ENCODE results near the gene TBC1D23. TPM values are rescaled to one million over a fixed set of nuclear protein-coding genes. Genes with fewer than 3 reads are reported as not detected.

The TBC1D23 gene
- total and polyA plus RNA-seq, 9 of the 15 experiments (the other 6 are each of a cell fraction or from before 2014, with no cell fraction given): 23.4 to 85.8 (median 43.7) TPM

GRCh38 chr3:100225883-100226282, 34.9 kb upstream of the TBC1D23 start:
- Histone ChIP-seq H3K9me3 (replicated peaks; ENCODE audit: control insufficient read depth, insufficient read depth, low read depth, low read length) (0 out of 2 replicates have a peak, but pooled peaks cover 1% of the 10 kb centered on the region), H3K27ac (ENCODE audit: extremely low read depth, low read depth, low read length) (no peak overlapping the region), H2AFZ (ENCODE audit: low read depth, low read length) (peak overlapping the region; percentile 39; the same call in 1 of the 2 replicates), H3K4me1 (replicated peaks in 1 of 2; ENCODE audit: control insufficient read depth in 2 of 2, insufficient read depth in 2 of 2, low read length in 2 of 2) (peaks cover 4 to 11% of the 10 kb centered on the region in 2 experiments; a peak in 3 of 5 replicates), H3K27me3 (ENCODE audit: control insufficient read depth in 2 of 2, insufficient read depth in 2 of 2, low read length in 2 of 2) (no peaks in the 10 kb centered on the region), H3K4me2 (ENCODE audit: insufficient read depth, low read length) (no peak overlapping the region), H3K9ac (ENCODE audit: insufficient read depth in 1 of 2, low read depth in 2 of 2, low read length in 2 of 2) (no peak overlapping the region), H3K36me3 (ENCODE audit: control insufficient read depth, insufficient read depth, low read length) (no peaks in the 10 kb centered on the region), H3K79me2 (ENCODE audit: control insufficient read depth, insufficient read depth, low read length) (no peaks in the 10 kb centered on the region), H3K4me3 (no peak overlapping the region), H3K9me1 (ENCODE audit: control insufficient read depth, insufficient read depth, low read length) (no peaks in the 10 kb centered on the region), H4K20me1 (replicated peaks; ENCODE audit: control insufficient read depth, insufficient read depth, low read length) (no peaks in the 10 kb centered on the region)
- DNase-seq (ENCODE audit: extremely low read depth in 1 of 4, low spot score in 3 of 4) (no peak), FAIRE-seq (no peak), ATAC-seq (no peak)
- ChIA-PET CTCF (ENCODE audit: low intra/inter-chr PET ratio) (no interaction called here), POLR2A (interaction anchor here (0.6 kb wide), 1 partner anchor 31 kb away, joined by 3 read pairs; no protein-coding TSS in a partner anchor)
- in situ Hi-C loops (cut with MboI): no loop called here
- WGBS (ENCODE audit: insufficient coverage, low coverage, missing lambda C conversion rate): 75% methylated on average over 8 of the region's 8 CpGs
- no TSS peak for BruUV-seq (replicated peaks)
- intact Hi-C loops (cut with micrococcal nuclease): no loop called here
- TF ChIP-seq CREB1 (IDR thresholded peaks at IDR 0.05) (no peak), CREB1 (CRISPR knock-in tag; IDR thresholded peaks at IDR 0.05) (no peak), RUNX1 (IDR thresholded peaks at IDR 0.05; ENCODE audit: low read depth) (no peak), ZNF277 (CRISPR knock-in tag; IDR thresholded peaks at IDR 0.05; ENCODE audit: borderline replicate concordance) (no peak), USF2 (CRISPR knock-in tag; IDR thresholded peaks at IDR 0.05) (no peak), ZSCAN32 (CRISPR knock-in tag; IDR thresholded peaks at IDR 0.05) (no peak), TSHZ1 (CRISPR knock-in tag; IDR thresholded peaks at IDR 0.05) (no peak), ARID2 (IDR thresholded peaks at IDR 0.05) (no peak), MCM3 (IDR thresholded peaks at IDR 0.05) (no peak), HNRNPUL1 (IDR thresholded peaks at IDR 0.05; ENCODE audit: low read length) (no peak), THRAP3 (IDR thresholded peaks at IDR 0.05; ENCODE audit: borderline replicate concordance) (no peak), KLF16 (IDR thresholded peaks at IDR 0.05) (no peak), DIDO1 (tag; IDR thresholded peaks at IDR 0.05; ENCODE audit: low read depth) (no peak), CLOCK (CRISPR knock-in tag; IDR thresholded peaks at IDR 0.05; ENCODE audit: borderline replicate concordance) (no peak), CBX8 (IDR thresholded peaks at IDR 0.05; ENCODE audit: borderline replicate concordance, extremely low read depth, low read depth, low read length, poor library complexity, severe bottlenecking) (no peak), TBL1XR1 (IDR thresholded peaks at IDR 0.05; ENCODE audit: low read length in 2 of 2) (no peak)

Measured in K562 (cell line).